Calu3 (cell line): ENCODE measurements around the gene ZNF431. TPM values are rescaled to one million over a fixed set of nuclear protein-coding genes. Genes with fewer than 3 reads are reported as not detected.

Experiments
- BruUV-seq: library from RNA; stranded (reverse); fragments of 400-500 nt; replicated peaks from 2 replicates; lab custom pipeline; 2021; lab: Mats Ljungman, UMichigan
- CTCF ChIA-PET: fragments of 300-600 bp; sonication (Branson Sonifier 250); formaldehyde crosslinking; loops from one replicate; lab custom pipeline; 2022; ENCODE audit warnings: antibody characterized with exemption; lab: Charles Lee
- DNase-seq: peaks from one replicate; pipeline ENCODE4 v3.0.0; 2022
- H3K27ac Mint-ChIP-seq: one replicate; pipeline ENCODE4 v1.8.0; 2022; ENCODE audit warnings: mixed read lengths; ENCODE audit not compliant: unreplicated experiment
- H3K27me3 Mint-ChIP-seq: one replicate; pipeline ENCODE4 v1.8.0; 2022; ENCODE audit warnings: mixed read lengths; ENCODE audit not compliant: unreplicated experiment
- H3K36me3 Mint-ChIP-seq: one replicate; pipeline ENCODE4 v1.8.0; 2022; ENCODE audit warnings: mild to moderate bottlenecking, moderate library complexity, mixed read lengths; ENCODE audit not compliant: insufficient read depth, unreplicated experiment
- H3K4me1 Mint-ChIP-seq: one replicate; pipeline ENCODE4 v1.8.0; 2022; ENCODE audit warnings: mild to moderate bottlenecking, low read depth, mixed read lengths; ENCODE audit not compliant: unreplicated experiment
- H3K4me3 Mint-ChIP-seq: one replicate; pipeline ENCODE4 v1.8.0; 2022; ENCODE audit warnings: mild to moderate bottlenecking, low read depth, moderate library complexity, mixed read lengths; ENCODE audit not compliant: unreplicated experiment
- H3K9me3 Mint-ChIP-seq: one replicate; pipeline ENCODE4 v1.8.0; 2022; ENCODE audit warnings: low read depth, mixed read lengths; ENCODE audit not compliant: unreplicated experiment
- CTCF ChIP-seq: fragments of 200-600 bp; IDR thresholded peaks from one replicate; pipeline ENCODE4 v1.8.0; 2022; ENCODE audit warnings: antibody characterized with exemption; ENCODE audit not compliant: unreplicated experiment
- intact Hi-C: fragments of 100-400 bp; cut with micrococcal nuclease; formaldehyde crosslinking; loops from one replicate; pipeline ENCODE4 v1.10.0; 2022; ENCODE audit not compliant: unreplicated experiment
- total RNA-seq: library from RNA; stranded (reverse); gene quantifications from 2 replicates; pipeline ENCODE4 v1.2.3, GENCODE V29; 2022

ZNF431 gene
- total RNA-seq, 1 experiment from 2014 or later = 6.6 TPM

GRCh38 chr19:21128901-21129698 lies 12.7 kb upstream of the ZNF431 start:
- Mint-ChIP-seq H3K27ac (no peak overlapping the region), H3K4me1 (no peaks in the 10 kb centered on the region), H3K9me3 (peaks cover 6% of the 10 kb centered on the region), H3K36me3 (no peaks in the 10 kb centered on the region), H3K4me3 (no peak overlapping the region), H3K27me3 (no peaks in the 10 kb centered on the region)
- BruUV-seq = no TSS peak
- TF ChIP-seq CTCF = no peak
- CTCF ChIA-PET = no interaction called here
- DNase-seq = no peak
- intact Hi-C loops = no loop called here

- H3K36me3 Mint-ChIP-seq = no peaks in the 10 kb centered on the region
- H3K9me3 Mint-ChIP-seq = peaks cover 13% of the 10 kb centered on the region
- DNase-seq = no peak
- CTCF ChIA-PET = interaction anchor here (0.6 kb wide), 1 partner anchor 39 kb away, joined by 6 read pairs; no protein-coding TSS in a partner anchor
- no peaks in the 10 kb centered on the region for H3K4me1 Mint-ChIP-seq
- H3K4me3 Mint-ChIP-seq = no peak overlapping the region
- H3K27me3 Mint-ChIP-seq = no peaks in the 10 kb centered on the region
- no TSS peak for BruUV-seq
- intact Hi-C loops = no loop called here
- no peak for TF ChIP-seq CTCF
- H3K27ac Mint-ChIP-seq = no peak overlapping the region
These were observed 11.6 kb upstream of the ZNF431 start for GRCh38 chr19:21130097-21130775.

GRCh38 chr19:21133633-21134032 lies 8.2 kb upstream of the ZNF431 start:
- Mint-ChIP-seq H3K9me3 (peaks cover 9% of the 10 kb centered on the region), H3K27ac (no peak overlapping the region), H3K4me3 (no peak overlapping the region), H3K4me1 (no peaks in the 10 kb centered on the region), H3K36me3 (no peaks in the 10 kb centered on the region), H3K27me3 (no peaks in the 10 kb centered on the region)
- CTCF ChIA-PET = no interaction called here
- intact Hi-C loops = no loop called here
- BruUV-seq = no TSS peak
- TF ChIP-seq CTCF = no peak
- DNase-seq = no peak

- BruUV-seq = no TSS peak
- Mint-ChIP-seq H3K27me3 (no peaks in the 10 kb centered on the region), H3K36me3 (no peaks in the 10 kb centered on the region), H3K4me3 (no peak overlapping the region), H3K27ac (no peak overlapping the region), H3K9me3 (peaks cover 9% of the 10 kb centered on the region), H3K4me1 (no peaks in the 10 kb centered on the region)
- intact Hi-C loops = no loop called here
- CTCF ChIA-PET = no interaction called here
- DNase-seq = no peak
- no peak for TF ChIP-seq CTCF
These were observed 6.9 kb upstream of the ZNF431 start for GRCh38 chr19:21134934-21135366.
